Activated T-cell treated with anti-CD3 and anti-CD28 coated beads, Interleukin-2, amount 50 U/mL, for 72 hours (primary cell): ENCODE data around the gene ELMO1. TPM values are rescaled to one million over a fixed set of nuclear protein-coding genes. Genes with fewer than 3 reads are reported as not detected.

Source experiments
- ATAC-seq, 2 donors: fragments of 150-1000 bp; cut with Tn5 transposase; replicated peaks in 1 of 2; 2 replicates each; pipeline ENCODE4 v1.10.0; 2021; ENCODE audit warnings: moderate library complexity in 2 of 2, mild to moderate bottlenecking in 1 of 2
- DNase-seq, 2 donors: peaks; one replicate each; pipeline ENCODE4 v3.0.0; 2021 to 2022; ENCODE audit warnings: mixed read lengths in 1 of 2
- H3K27ac Mint-ChIP-seq: one replicate; pipeline ENCODE4 v1.8.0; 2022; ENCODE audit warnings: mild to moderate bottlenecking, moderate library complexity, mixed read lengths
- H3K27me3 Mint-ChIP-seq: one replicate; pipeline ENCODE4 v1.8.0; 2022; ENCODE audit warnings: low read depth, mixed read lengths
- H3K36me3 Mint-ChIP-seq, 2 donors: one replicate each; pipeline ENCODE4 v1.8.0; 2022; ENCODE audit warnings: mixed read lengths in 2 of 2, mild to moderate bottlenecking in 1 of 2; ENCODE audit not compliant: insufficient read depth in 2 of 2
- H3K4me1 Mint-ChIP-seq: one replicate; pipeline ENCODE4 v1.8.0; 2022; ENCODE audit warnings: low read depth, mixed read lengths
- H3K4me3 Mint-ChIP-seq, 2 donors: one replicate each; pipeline ENCODE4 v1.8.0; 2022; ENCODE audit warnings: mild to moderate bottlenecking in 2 of 2, mixed read lengths in 2 of 2, moderate library complexity in 2 of 2
- H3K9me3 Mint-ChIP-seq, 2 donors: one replicate each; pipeline ENCODE4 v1.8.0; 2022; ENCODE audit warnings: mixed read lengths in 2 of 2
- total RNA-seq, 2 donors: library from RNA; stranded (reverse); gene quantifications; one replicate each; pipeline ENCODE4 v1.2.3, GENCODE V29; 2022

The ELMO1 gene
- total RNA-seq, 2 donors from 2014 or later = 97.2 to 113 TPM

DNA sequence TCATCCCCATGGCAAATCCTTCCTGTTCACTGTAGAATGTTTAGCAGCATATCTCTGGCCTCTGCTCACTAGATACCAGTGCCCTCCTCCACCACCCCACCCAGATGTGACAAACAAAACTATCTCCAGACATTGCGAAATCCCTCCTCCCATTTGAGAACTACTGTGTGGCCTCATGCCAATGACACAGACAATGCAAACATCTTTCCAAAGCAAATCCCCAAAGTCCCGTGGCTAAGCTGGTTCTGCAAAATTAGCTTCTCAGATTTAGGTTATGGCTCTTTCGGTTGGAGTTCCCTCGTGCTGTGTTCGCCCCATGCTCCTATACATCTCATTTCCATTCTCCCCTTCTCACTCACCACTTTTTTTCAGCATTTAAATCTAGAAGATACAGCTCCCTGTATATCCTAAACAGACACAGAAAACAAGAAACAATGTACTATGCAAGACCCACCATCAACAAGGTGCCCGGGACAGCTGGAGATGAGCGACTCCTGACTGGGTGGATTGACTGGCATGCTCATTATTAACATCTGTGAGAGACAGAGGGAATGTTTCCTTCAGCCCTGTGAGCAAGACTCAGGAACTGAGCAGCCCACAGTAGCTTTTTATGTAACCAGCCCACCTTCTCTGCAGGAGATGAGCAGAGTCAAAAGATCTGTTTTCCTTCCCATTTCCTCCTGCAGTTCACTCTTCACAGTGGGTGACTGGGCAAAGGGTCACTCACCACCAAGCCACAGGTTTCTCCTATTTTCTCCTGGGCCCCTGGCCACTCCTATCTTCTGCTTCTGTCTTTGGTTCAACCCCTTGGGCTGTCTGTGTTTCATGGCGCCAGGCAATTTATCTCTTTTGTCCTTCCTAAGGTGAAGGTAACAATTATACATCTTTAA is 498.7 kb downstream of the ELMO1 start:
- no peak overlapping the region for H3K27ac Mint-ChIP-seq
- peaks cover 23 to 39% of the 10 kb centered on the region in 2 donors for H3K9me3 Mint-ChIP-seq
- H3K4me1 Mint-ChIP-seq = peaks cover 19% of the 10 kb centered on the region
- no peak overlapping the region for H3K4me3 Mint-ChIP-seq
- ATAC-seq = no peak
- H3K27me3 Mint-ChIP-seq = no peaks in the 10 kb centered on the region
- H3K36me3 Mint-ChIP-seq = peaks cover 43 to 45% of the 10 kb centered on the region in 2 donors
- DNase-seq = no peak

DNA sequence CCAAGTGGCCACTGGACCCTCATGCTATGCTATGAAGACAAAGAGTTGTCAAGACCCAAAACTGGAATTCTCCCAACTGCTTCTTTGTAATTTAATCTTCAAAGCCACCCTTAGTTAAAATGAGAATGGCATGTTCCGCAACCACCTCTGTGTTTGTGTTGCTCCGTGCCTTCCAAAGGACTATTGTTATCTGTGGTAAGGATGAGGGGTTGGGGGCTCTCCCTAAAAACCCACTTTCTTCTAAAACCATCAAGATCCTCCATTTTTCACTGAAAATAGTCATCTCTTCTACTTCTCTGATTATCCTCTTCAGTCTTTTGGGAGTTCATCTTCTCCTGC is 502.3 kb downstream of the ELMO1 start:
- Mint-ChIP-seq H3K36me3 (peaks cover 49 to 57% of the 10 kb centered on the region in 2 donors), H3K27me3 (no peaks in the 10 kb centered on the region), H3K27ac (no peak overlapping the region), H3K4me3 (no peak overlapping the region), H3K4me1 (peaks cover 32% of the 10 kb centered on the region), H3K9me3 (peaks cover 23 to 46% of the 10 kb centered on the region in 2 donors)
- ATAC-seq = no peak
- DNase-seq = no peak

DNA sequence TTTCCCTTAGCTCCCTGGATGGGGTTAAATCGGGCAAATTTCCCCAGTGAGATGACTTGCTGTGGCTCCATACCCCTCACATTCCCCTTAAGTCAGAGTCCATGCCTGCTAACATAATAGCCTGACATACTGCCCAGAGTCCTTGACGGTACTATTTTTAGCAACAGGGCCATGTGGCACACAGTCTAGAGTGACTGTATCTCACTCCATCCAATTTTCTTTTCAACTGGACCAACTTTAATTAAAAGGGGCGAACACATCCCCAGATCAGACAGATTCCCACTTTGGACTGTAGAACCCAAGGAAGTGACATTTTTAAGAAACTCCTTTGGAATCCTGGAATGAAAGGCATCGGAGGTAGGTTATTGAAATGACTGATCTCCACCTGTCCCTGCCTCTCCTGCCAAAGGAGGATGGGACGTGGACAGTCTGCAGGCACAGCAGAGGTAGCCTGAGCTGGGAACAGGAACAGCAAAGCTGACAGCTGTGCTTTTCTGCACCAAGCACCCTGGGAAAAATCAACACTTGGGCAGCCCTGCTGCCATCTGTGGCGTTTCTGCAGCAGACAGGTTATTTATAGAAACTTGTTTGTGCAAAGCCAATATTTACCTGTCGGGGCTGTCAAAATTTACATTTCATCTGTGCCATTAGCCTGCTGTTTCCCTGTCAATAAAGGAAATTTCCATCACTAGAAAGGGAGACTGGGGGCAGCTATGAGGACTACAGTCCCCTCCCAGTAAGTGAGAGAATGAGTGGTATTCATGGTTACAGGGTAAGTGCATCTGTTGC is 502.9 kb downstream of the ELMO1 start:
- Mint-ChIP-seq H3K4me1 (peaks cover 32% of the 10 kb centered on the region), H3K4me3 (no peak overlapping the region), H3K9me3 (peaks cover 21 to 42% of the 10 kb centered on the region in 2 donors), H3K27ac (no peak overlapping the region), H3K27me3 (no peaks in the 10 kb centered on the region), H3K36me3 (peaks cover 44 to 57% of the 10 kb centered on the region in 2 donors)
- no peak for ATAC-seq
- DNase-seq = no peak

GRCh38 chr7:36944838-36945237 is 503.8 kb downstream of the ELMO1 start:
- DNase-seq = no peak
- Mint-ChIP-seq H3K9me3 (peaks cover 21 to 37% of the 10 kb centered on the region in 2 donors), H3K4me1 (peaks cover 32% of the 10 kb centered on the region), H3K4me3 (no peak overlapping the region), H3K36me3 (peaks cover 47 to 61% of the 10 kb centered on the region in 2 donors), H3K27ac (no peak overlapping the region), H3K27me3 (no peaks in the 10 kb centered on the region)
- ATAC-seq = no peak

GRCh38 chr7:36943591-36944435 is 504.9 kb downstream of the ELMO1 start:
- peaks cover 32% of the 10 kb centered on the region for H3K4me1 Mint-ChIP-seq
- no peak overlapping the region for H3K27ac Mint-ChIP-seq
- H3K27me3 Mint-ChIP-seq = no peaks in the 10 kb centered on the region
- H3K9me3 Mint-ChIP-seq = peaks cover 20 to 32% of the 10 kb centered on the region in 2 donors
- no peak for ATAC-seq
- DNase-seq = no peak
- no peak overlapping the region for H3K4me3 Mint-ChIP-seq
- H3K36me3 Mint-ChIP-seq = peaks cover 42 to 58% of the 10 kb centered on the region in 2 donors

GRCh38 chr7:36942955-36943354 is 505.7 kb downstream of the ELMO1 start:
- no peak for ATAC-seq
- Mint-ChIP-seq H3K36me3 (peaks cover 45 to 63% of the 10 kb centered on the region in 2 donors), H3K9me3 (peaks cover 20 to 28% of the 10 kb centered on the region in 2 donors), H3K27me3 (no peaks in the 10 kb centered on the region), H3K4me1 (peaks cover 32% of the 10 kb centered on the region), H3K27ac (no peak overlapping the region), H3K4me3 (no peak overlapping the region)
- DNase-seq = no peak

GRCh38 chr7:36942541-36942940 is 506.1 kb downstream of the ELMO1 start:
- no peaks in the 10 kb centered on the region for H3K27me3 Mint-ChIP-seq
- H3K27ac Mint-ChIP-seq = no peak overlapping the region
- peaks cover 41 to 63% of the 10 kb centered on the region in 2 donors for H3K36me3 Mint-ChIP-seq
- H3K4me3 Mint-ChIP-seq = no peak overlapping the region
- peaks cover 17 to 24% of the 10 kb centered on the region in 2 donors for H3K9me3 Mint-ChIP-seq
- no peak for ATAC-seq
- H3K4me1 Mint-ChIP-seq = peaks cover 30% of the 10 kb centered on the region
- DNase-seq = no peak

GRCh38 chr7:36942025-36942424 is 506.6 kb downstream of the ELMO1 start:
- H3K36me3 Mint-ChIP-seq = peaks cover 40 to 62% of the 10 kb centered on the region in 2 donors
- DNase-seq (no peak), ATAC-seq (no peak)
- H3K4me1 Mint-ChIP-seq = peaks cover 25% of the 10 kb centered on the region
- no peak overlapping the region for H3K4me3 Mint-ChIP-seq
- no peaks in the 10 kb centered on the region for H3K27me3 Mint-ChIP-seq
- H3K27ac Mint-ChIP-seq = no peak overlapping the region
- H3K9me3 Mint-ChIP-seq = peaks cover 13 to 23% of the 10 kb centered on the region in 2 donors

- peaks cover 20% of the 10 kb centered on the region for H3K4me1 Mint-ChIP-seq
Observed at GRCh38 chr7:36941359-36941758, 507.3 kb downstream of the ELMO1 start.

GRCh38 chr7:36939816-36940215 is 508.8 kb downstream of the ELMO1 start:
- H3K9me3 Mint-ChIP-seq = peaks cover 15 to 25% of the 10 kb centered on the region in 2 donors

More at GRCh38 chr7:36941359-36941758, 507.3 kb downstream of the ELMO1 start:
- H3K36me3 Mint-ChIP-seq = peaks cover 43 to 64% of the 10 kb centered on the region in 2 donors
- no peak for ATAC-seq
- peaks cover 11 to 22% of the 10 kb centered on the region in 2 donors for H3K9me3 Mint-ChIP-seq
- H3K27me3 Mint-ChIP-seq = no peaks in the 10 kb centered on the region
- H3K4me3 Mint-ChIP-seq = no peak overlapping the region
- no peak overlapping the region for H3K27ac Mint-ChIP-seq
- DNase-seq = no peak

GRCh38 chr7:36937754-36938563 is 510.7 kb downstream of the ELMO1 start:
- DNase-seq (no peak), ATAC-seq (no peak)
- Mint-ChIP-seq H3K27me3 (no peaks in the 10 kb centered on the region), H3K4me1 (no peaks in the 10 kb centered on the region), H3K27ac (no peak overlapping the region), H3K9me3 (peaks cover 15 to 23% of the 10 kb centered on the region in 2 donors), H3K4me3 (no peak overlapping the region), H3K36me3 (peaks cover 46 to 70% of the 10 kb centered on the region in 2 donors)

More at GRCh38 chr7:36939816-36940215, 508.8 kb downstream of the ELMO1 start:
- Mint-ChIP-seq H3K4me1 (peaks cover 12% of the 10 kb centered on the region), H3K4me3 (no peak overlapping the region), H3K27ac (no peak overlapping the region), H3K27me3 (no peaks in the 10 kb centered on the region), H3K36me3 (peaks cover 51 to 71% of the 10 kb centered on the region in 2 donors)
- DNase-seq = no peak
- ATAC-seq = no peak

GRCh38 chr7:36931892-36932291 is 516.8 kb downstream of the ELMO1 start:
- Mint-ChIP-seq H3K27ac (no peak overlapping the region), H3K36me3 (peaks cover 20 to 31% of the 10 kb centered on the region in 2 donors), H3K9me3 (peaks cover 8 to 9% of the 10 kb centered on the region in 2 donors), H3K27me3 (no peaks in the 10 kb centered on the region), H3K4me3 (no peak overlapping the region), H3K4me1 (no peaks in the 10 kb centered on the region)
- ATAC-seq (no peak), DNase-seq (no peak)
